Spleen (tissue), 7 donors: ENCODE data around the gene MLF2.

ENCODE experiments used
- CTCF ChIP-seq, 11 experiments: fragments of 200-600 bp in 7 of 11; fragments of 450-650 bp in 4 of 11; sonication (generic) in 4 of 11; IDR thresholded peaks in 8 of 11; conservative IDR thresholded peaks in 3 of 11; 1 replicate in 7 of 11; 2 replicates in 4 of 11; pipeline versions ENCODE4 v1.4.0 to v1.8.0; 2016 to 2021; ENCODE audit warnings: antibody characterized with exemption in 11 of 11, inconsistent platforms in 4 of 11, mild to moderate bottlenecking in 1 of 11
- POLR2A ChIP-seq, 3 donors: fragments of 450-650 bp; IDR thresholded peaks; one replicate each; pipeline ENCODE4 v1.5.1; 2017; ENCODE audit warnings: antibody characterized with exemption in 3 of 3, mild to moderate bottlenecking in 1 of 3
- POLR2AphosphoS5 ChIP-seq, 3 donors: sonication (generic); formaldehyde crosslinking; IDR thresholded peaks; one replicate each; pipeline ENCODE4 v1.5.1; 2017; ENCODE audit warnings: antibody characterized with exemption in 3 of 3
- donor health status: DM: no; HTN: no; CAD: no; lungs with moderate emphysema.
- donor health status: DM: no; HTN: no; CAD: no.
- donor health status: DM: no; HTN: no; CAD: no.

- TF ChIP-seq POLR2AphosphoS5 (IDR thresholded peaks at IDR 0.05) (no peak), CTCF (IDR thresholded peaks at IDR 0.05 in 8 of 11, conservative IDR thresholded peaks at IDR 0.05 in 3 of 11) (no peak), POLR2A (IDR thresholded peaks at IDR 0.05) (no peak)
Measured at GRCh38 chr12:6722863-6723262, 30.1 kb downstream of the MLF2 start.
